HFF-Myc (cell line): ENCODE data around the gene CDC45.
"Not testable (repeated sequence)": the region's sequence is repeated elsewhere in the genome, so short reads cannot be mapped to it uniquely, and the experiment has no call there.

Experiments
- DNase-seq: peaks from one replicate; pipeline ENCODE4 v3.0.0-alpha.2; 2011; ENCODE audit warnings: low read depth; ENCODE audit errors: extremely low read depth
- H3K4me3 ChIP-seq: replicated peaks from 2 replicates; pipeline ENCODE4 v1.5.1; 2011; ENCODE audit warnings: low read depth, mild to moderate bottlenecking, control low read depth, low read length
- CTCF ChIP-seq: IDR thresholded peaks from 2 replicates; pipeline ENCODE4 v1.5.1; 2012; ENCODE audit warnings: mild to moderate bottlenecking, low read depth, low read length, control low read depth; ENCODE audit errors: missing control alignments

CDC45 gene

GRCh38 chr22:19443544-19444211, 36.0 kb upstream of the CDC45 start:
- H3K4me3 ChIP-seq, result no peak overlapping the region
- TF ChIP-seq CTCF, result no peak
- no peak for DNase-seq

- not testable (repeated sequence) for DNase-seq, H3K4me3 ChIP-seq
Observed at GRCh38 chr22:19445279-19445982, 34.3 kb upstream of the CDC45 start.

GRCh38 chr22:19446603-19447329, 33.0 kb upstream of the CDC45 start:
- peak overlapping the region; percentile 72 for H3K4me3 ChIP-seq
- no peak for TF ChIP-seq CTCF
- DNase-seq, result no peak

GRCh38 chr22:19447330-19448075, 32.2 kb upstream of the CDC45 start, which contains the start of gene C22orf39:
Gene C22orf39 (minus strand): TSS chr22:19447711. CDS start chr22:19447688, 23 bp downstream.
- peak; percentile 74 for DNase-seq
- TF ChIP-seq CTCF, result no peak
- H3K4me3 ChIP-seq, result peak within 1 kb of the TSS; percentile 72

- H3K4me3 ChIP-seq, result peak overlapping the region; percentile 72
- DNase-seq, result no peak
- TF ChIP-seq CTCF, result no peak
Observed at GRCh38 chr22:19448076-19448607, 31.6 kb upstream of the CDC45 start.

- TF ChIP-seq CTCF, result no peak
- peak overlapping the region; percentile 72 for H3K4me3 ChIP-seq
- DNase-seq, result no peak
Observed at GRCh38 chr22:19448739-19449421, 30.8 kb upstream of the CDC45 start.
